ENCODE measurements around the gene SNUPN.
"Not testable (repeated sequence)": the region's sequence is repeated elsewhere in the genome, so short reads cannot be mapped to it uniquely, and the experiment has no call there.

Gene SNUPN

GRCh38 chr15:75578173-75578947 is 47.2 kb downstream of the SNUPN start:
- no peak for DNase-seq

GRCh38 chr15:75577401-75578172 is 47.9 kb downstream of the SNUPN start:
- no peak for DNase-seq

GRCh38 chr15:75573648-75574384 is 51.7 kb downstream of the SNUPN start:
- DNase-seq: no peak

GRCh38 chr15:75570126-75570845 is 55.2 kb downstream of the SNUPN start:
- DNase-seq: no peak

- no peak for DNase-seq
Measured at GRCh38 chr15:75565062-75565970, 60.2 kb downstream of the SNUPN start.

GRCh38 chr15:75561888-75562287 is 63.6 kb downstream of the SNUPN start:
- DNase-seq: no peak

GRCh38 chr15:75559360-75559759 is 66.2 kb downstream of the SNUPN start:
- DNase-seq: not testable (repeated sequence)

- not testable (repeated sequence) for DNase-seq
Measured at GRCh38 chr15:75558955-75559354, 66.6 kb downstream of the SNUPN start.

GRCh38 chr15:75554717-75555116 is 70.8 kb downstream of the SNUPN start:
- DNase-seq: no peak

GRCh38 chr15:75553659-75554058 is 71.9 kb downstream of the SNUPN start:
- DNase-seq: no peak

- no peak for DNase-seq
Measured at GRCh38 chr15:75551091-75551490, 74.4 kb downstream of the SNUPN start.
